Heart left ventricle (tissue), 13 donors: ENCODE data around the gene SOCS4.

Experiments used
- CTCF ChIP-seq, 12 donors: fragments of 200-600 bp; sonication (generic) in 4 of 12; IDR thresholded peaks; one replicate each; pipeline versions ENCODE4 v1.5.0 to v1.8.0; 2018 to 2022; ENCODE audit warnings: antibody characterized with exemption in 12 of 12, mild to moderate bottlenecking in 5 of 12
- POLR2A ChIP-seq, 2 donors: fragments of 450-650 bp; IDR thresholded peaks; one replicate each; pipeline ENCODE4 v1.6.1; 2017; ENCODE audit warnings: antibody characterized with exemption in 2 of 2, mild to moderate bottlenecking in 2 of 2, moderate library complexity in 2 of 2
- donor health status: ischemic (EF 13 %, LVEDD 7.1; RV severe dilation, severe dysfunction).
- donor health status: DM: no; HTN: yes; CAD: no.
- donor health status: DM: no; HTN: no; CAD: no.
- donor health status: ischemic (EF 25% LVEDD 6.9; RV normal size, moderate dysfunction).
- donor health status: ischemic (EF 25% LVEDD 5.7; RV mildly dilated, moderate dysfunction).
- donor health status: ischemic (EF 35%, LVEDD 5.7; RV mildly dilated, moderate dysfunction).
- donor health status: nonischemic (EF 11% LVEDD 7.7; RV severe dilation, severe dysfunction).
- donor health status: DM: yes; HTN: yes; CAD: no.
- donor health status: PGD.
- donor health status: ischemic (EF 29% LVEDD 5.4; RV normal size, mild dysfunction).
- donor health status: nonischemic (EF 23%, LVEDD 6.1; RV moderate dilation, normal function).

- TF ChIP-seq CTCF (IDR thresholded peaks at IDR 0.05) = no peak
- TF ChIP-seq POLR2A (IDR thresholded peaks at IDR 0.05) = no peak
These were observed 58.1 kb downstream of the SOCS4 start for GRCh38 chr14:55085060-55085660.
